Transverse colon (tissue), 4 donors: ENCODE measurements around the gene RHOT2. TPM values are rescaled to one million over a fixed set of nuclear protein-coding genes. Genes with fewer than 3 reads are reported as not detected.
A peak's percentile ranks its signal among the peaks of the same experiment; 100 is the strongest.

Experiments used
- DNase-seq: peaks from one replicate; pipeline ENCODE4 v3.0.0-alpha.2; 2019
- H3K27ac ChIP-seq, 4 donors: fragments of 200-600 bp; sonication (generic); 2 replicates each; pipeline ENCODE4 v1.5.1; 2016 to 2018; ENCODE audit warnings: inconsistent platforms in 4 of 4
- H3K27me3 ChIP-seq: fragments of 200-600 bp; sonication (generic); 2 replicates; pipeline ENCODE4 v1.5.1; 2017; ENCODE audit warnings: inconsistent platforms
- H3K36me3 ChIP-seq, 4 donors: fragments of 200-600 bp; sonication (generic); 2 replicates each; pipeline ENCODE4 v1.5.1; 2017 to 2019; ENCODE audit warnings: inconsistent platforms in 4 of 4
- H3K4me1 ChIP-seq, 4 donors: fragments of 200-600 bp; sonication (generic); 2 replicates each; pipeline ENCODE4 v1.5.1; 2017 to 2020; ENCODE audit warnings: inconsistent platforms in 4 of 4
- H3K4me3 ChIP-seq, 4 donors: fragments of 200-600 bp; sonication (generic); 1 replicate in 1 of 4; 2 replicates in 3 of 4; pipeline versions ENCODE4 v1.5.1 to v1.6.1; 2017 to 2019; ENCODE audit warnings: inconsistent platforms in 4 of 4
- H3K9me3 ChIP-seq, 2 donors: fragments of 200-600 bp; sonication (generic); 2 replicates each; pipeline ENCODE4 v1.5.1; 2017 to 2019; ENCODE audit warnings: inconsistent platforms in 2 of 2
- CTCF ChIP-seq, 5 experiments: fragments of 200-600 bp in 3 of 5; fragments of 450-650 bp in 2 of 5; sonication (generic) in 3 of 5; IDR thresholded peaks; 1 replicate in 2 of 5; 2 replicates in 3 of 5; pipeline ENCODE4 v1.5.1; 2016 to 2017; ENCODE audit warnings: antibody characterized with exemption in 5 of 5, inconsistent platforms in 3 of 5, mild to moderate bottlenecking in 2 of 5, moderate library complexity in 1 of 5
- EP300 ChIP-seq: sonication (generic); formaldehyde crosslinking; IDR thresholded peaks from one replicate; pipeline ENCODE4 v1.6.1; 2017; ENCODE audit warnings: antibody characterized with exemption, low read depth
- POLR2A ChIP-seq: fragments of 450-650 bp; IDR thresholded peaks from one replicate; pipeline ENCODE4 v1.6.1; 2016; ENCODE audit warnings: antibody characterized with exemption, mild to moderate bottlenecking, moderate library complexity
- POLR2AphosphoS5 ChIP-seq, 3 donors: sonication (generic); formaldehyde crosslinking; IDR thresholded peaks; one replicate each; pipeline ENCODE4 v1.6.1; 2016; ENCODE audit warnings: antibody characterized with exemption in 3 of 3
- WGBS, 2 donors: methylation state at CpG; one replicate each; pipeline ENCODE4 v1.1.5; 2018; ENCODE audit warnings: low coverage in 1 of 2; 5-methylcytosine and 5-hydroxymethylcytosine counted together
- in situ Hi-C, 4 donors: fragments of 200-750 bp; cut with MboI; loops; one replicate each; pipeline versions ENCODE4 v1.15.0 to v1.15.1; 2017; ENCODE audit warnings: low sequenced_read_pairs in 3 of 4, low pct_ligation_motif_present in 1 of 4, low pct_unique_long_range_greater_than_20kb in 1 of 4
- intact Hi-C: fragments of 100-400 bp; cut with DNase I; formaldehyde crosslinking; loops from one replicate; pipeline ENCODE4 v1.15.1; 2023; ENCODE audit warnings: low total_unique reads
- total RNA-seq, 4 donors: library from RNA; depleted of rRNA; stranded (reverse); fragments of >200 nt; gene quantifications; one replicate each; pipeline ENCODE4 v1.1.0, GENCODE V29; 2016

The RHOT2 gene
- total RNA-seq, 4 donors from 2014 or later: 133 to 386 (median 259) TPM

DNA sequence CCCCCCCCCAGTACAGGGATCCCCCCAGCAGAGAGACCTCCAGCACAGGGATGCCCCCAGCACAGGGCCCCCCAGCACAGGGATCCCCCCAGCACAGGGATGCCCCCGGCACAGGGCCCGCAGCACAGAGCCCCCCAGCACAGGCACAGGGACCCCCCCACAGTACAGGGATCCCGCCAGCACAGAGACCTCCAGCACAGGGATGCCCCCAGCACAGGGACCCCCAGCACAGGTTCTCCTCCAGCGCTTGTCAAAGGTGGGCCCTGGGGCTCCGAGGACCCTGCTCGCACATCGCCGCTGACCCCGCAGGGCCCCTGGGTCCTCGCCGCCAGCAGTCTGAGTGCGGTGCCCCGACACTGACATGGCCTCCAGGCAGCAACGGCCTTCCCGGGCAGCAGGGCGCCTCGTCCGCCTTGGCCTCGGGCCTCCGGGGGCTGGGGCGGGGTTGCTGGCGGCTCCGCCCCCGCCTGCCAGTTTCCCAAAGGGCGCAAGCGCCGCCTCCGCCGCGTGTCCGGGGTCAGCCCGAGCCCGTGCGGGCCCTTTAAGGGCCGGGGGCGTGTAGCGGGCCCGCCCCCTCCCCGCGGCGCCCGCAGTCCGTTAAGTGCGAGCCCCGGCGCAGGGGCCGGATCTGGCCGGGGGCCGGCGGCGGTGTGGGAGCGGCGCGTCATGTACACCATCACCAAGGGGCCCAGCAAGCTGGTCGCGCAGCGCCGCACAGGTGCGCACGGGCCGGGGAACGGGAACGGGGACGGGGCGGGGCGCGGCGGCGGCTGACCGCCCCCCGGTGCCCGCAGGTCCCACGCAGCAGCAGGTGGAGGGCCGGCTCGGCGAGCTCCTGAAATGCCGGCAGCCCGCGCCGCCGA is 26.4 kb upstream of the RHOT2 start, which contains the start of gene MCRIP2:
Gene MCRIP2 (plus strand): TSS at position 503 of the 863 bp plus-strand sequence. CDS start 164 bp downstream, at position 667.
- Histone ChIP-seq H3K4me1 (peaks cover 23 to 52% (median 50%) of the 10 kb centered on the region in 4 donors), H3K27ac (peak within 1 kb of the TSS; percentile 93 to 96 (median 95)), H3K27me3 (no peaks in the 10 kb centered on the region), H3K36me3 (no peaks in the 10 kb centered on the region), H3K4me3 (peak within 1 kb of the TSS; percentile 84 to 96 (median 88)), H3K9me3 (no peaks in the 10 kb centered on the region)
- WGBS, 2 donors: 1% methylated on average over 42 of the region's 81 CpGs; no CpG with 5 or more reads in 1 of the 2 donors
- DNase-seq: peak; percentile 93
- intact Hi-C loops: no loop called here
- TF ChIP-seq CTCF (IDR thresholded peaks at IDR 0.05): no peak
- peak; percentile 36 to 86 (median 82) for TF ChIP-seq POLR2AphosphoS5 (IDR thresholded peaks at IDR 0.05)
- no peak for TF ChIP-seq EP300
- TF ChIP-seq POLR2A: peak; percentile 81
- in situ Hi-C loops: no loop called here

GRCh38 chr16:642189-643049 is 25.5 kb upstream of the RHOT2 start:
- H3K9me3 ChIP-seq: no peaks in the 10 kb centered on the region
- TF ChIP-seq EP300: no peak
- peak in 2 of 3 donors; percentile 48 to 64 for TF ChIP-seq POLR2AphosphoS5 (IDR thresholded peaks at IDR 0.05)
- no peak for TF ChIP-seq CTCF (IDR thresholded peaks at IDR 0.05)
- TF ChIP-seq POLR2A: peak; percentile 61
- H3K4me1 ChIP-seq: peaks cover 32 to 57% (median 57%) of the 10 kb centered on the region in 4 donors
- peak overlapping the region; percentile 93 to 96 (median 95) for H3K27ac ChIP-seq
- peak; percentile 86 for DNase-seq
- intact Hi-C loops: no loop called here
- in situ Hi-C loops: no loop called here
- H3K4me3 ChIP-seq: peak overlapping the region; percentile 84 to 96 (median 88)
- no peaks in the 10 kb centered on the region for H3K36me3 ChIP-seq
- H3K27me3 ChIP-seq: no peaks in the 10 kb centered on the region
- 6% methylated on average over 62 of the region's 72 CpGs; no CpG with 5 or more reads in 1 of the 2 donors for WGBS, 2 donors

- intact Hi-C loops (no loop called here), in situ Hi-C loops (no loop called here)
- Histone ChIP-seq H3K27ac (peak overlapping the region; percentile 93 to 96 (median 95)), H3K4me1 (peaks cover 35 to 59% (median 58%) of the 10 kb centered on the region in 4 donors), H3K9me3 (no peaks in the 10 kb centered on the region), H3K4me3 (peak overlapping the region; percentile 84 to 96 (median 88)), H3K36me3 (no peaks in the 10 kb centered on the region), H3K27me3 (no peaks in the 10 kb centered on the region)
- DNase-seq: no peak
- no peak for TF ChIP-seq POLR2AphosphoS5 (IDR thresholded peaks at IDR 0.05)
- no peak for TF ChIP-seq EP300
- TF ChIP-seq POLR2A: no peak
- TF ChIP-seq CTCF (IDR thresholded peaks at IDR 0.05): no peak
- 66% methylated on average over 9 of the region's 13 CpGs; no CpG with 5 or more reads in 1 of the 2 donors for whole genome bisulfite sequencing, 2 donors
These were observed 24.9 kb upstream of the RHOT2 start for GRCh38 chr16:643050-643368.

- Histone ChIP-seq H3K4me3 (no peak overlapping the region), H3K36me3 (no peaks in the 10 kb centered on the region), H3K27me3 (no peaks in the 10 kb centered on the region), H3K27ac (peak overlapping the region; percentile 93 to 96 (median 95)), H3K4me1 (peaks cover 40 to 70% (median 69%) of the 10 kb centered on the region in 4 donors), H3K9me3 (no peaks in the 10 kb centered on the region)
- no peak for TF ChIP-seq EP300
- WGBS, 2 donors: 80 to 82% methylated on average over 2 to 12 of the region's 12 CpGs
- intact Hi-C loops: no loop called here
- DNase-seq: no peak
- in situ Hi-C loops: no loop called here
These were observed 23.4 kb upstream of the RHOT2 start for GRCh38 chr16:644556-644955.
